Thoracic aorta (tissue), 2 donors: ENCODE measurements around the gene TIPRL. TPM values are rescaled to one million over a fixed set of nuclear protein-coding genes. Genes with fewer than 3 reads are reported as not detected.

Experiments
- ATAC-seq: fragments of 150-250 bp; one replicate; pipeline ENCODE4 v1.8.0; 2017; ENCODE audit warnings: low read depth; ENCODE audit not compliant: insufficient number of reproducible peaks, low FRiP score
- DNase-seq: peaks from one replicate; pipeline ENCODE4 v3.0.0-alpha.2; 2020; ENCODE audit warnings: low spot score
- H3K27ac ChIP-seq, 2 donors: fragments of 200-600 bp; sonication (generic); 1 replicate in 1 of 2; 2 replicates in 1 of 2; pipeline ENCODE4 v1.5.1; 2016; ENCODE audit warnings: mild to moderate bottlenecking in 2 of 2, moderate library complexity in 2 of 2
- H3K27me3 ChIP-seq: fragments of 200-600 bp; sonication (generic); replicated peaks from 2 replicates; pipeline ENCODE4 v1.6.0; 2016; ENCODE audit warnings: mild to moderate bottlenecking; ENCODE audit not compliant: insufficient read depth
- H3K36me3 ChIP-seq: fragments of 200-600 bp; sonication (generic); one replicate; pipeline ENCODE4 v1.5.1; 2016
- H3K4me1 ChIP-seq, 2 donors: fragments of 200-600 bp; sonication (generic); 1 replicate in 1 of 2; 2 replicates in 1 of 2; pipeline versions ENCODE4 v1.5.1 to v1.6.0; 2016; ENCODE audit warnings: low read depth in 2 of 2, mild to moderate bottlenecking in 1 of 2; ENCODE audit not compliant: control insufficient read depth in 1 of 2
- H3K4me3 ChIP-seq: fragments of 200-600 bp; sonication (generic); 2 replicates; pipeline ENCODE4 v1.5.1; 2016; ENCODE audit warnings: mild to moderate bottlenecking
- H3K9me3 ChIP-seq: fragments of 200-600 bp; sonication (generic); 2 replicates; pipeline ENCODE4 v1.5.1; 2016
- CTCF ChIP-seq: fragments of 200-600 bp; sonication (generic); IDR thresholded peaks from one replicate; pipeline ENCODE4 v1.5.1; 2019; ENCODE audit warnings: antibody characterized with exemption
- total RNA-seq, 2 donors: library from RNA; depleted of rRNA; stranded (reverse); fragments of >200 nt; gene quantifications; one replicate each; pipeline versions ENCODE4 v1.1.0 to v1.2.3, GENCODE V29; 2016

Gene TIPRL
- total RNA-seq, 2 donors from 2014 or later: 18.5 to 22.9 TPM

- Histone ChIP-seq H3K27ac (no peak overlapping the region), H3K36me3 (no peaks in the 10 kb centered on the region), H3K27me3 (no peaks in the 10 kb centered on the region), H3K9me3 (no peaks in the 10 kb centered on the region), H3K4me3 (no peak overlapping the region), H3K4me1 (peaks cover 3 to 8% of the 10 kb centered on the region in 2 donors)
- ATAC-seq (no peak), DNase-seq (no peak)
- no peak for TF ChIP-seq CTCF
Measured at GRCh38 chr1:168141871-168142385, 36.8 kb upstream of the TIPRL start.

GRCh38 chr1:168145184-168146159, 33.3 kb upstream of the TIPRL start:
- no peaks in the 10 kb centered on the region for H3K27me3 ChIP-seq
- no peak for ATAC-seq
- peak overlapping the region; percentile 58 for H3K4me3 ChIP-seq
- TF ChIP-seq CTCF: peak; percentile 98
- H3K9me3 ChIP-seq: no peaks in the 10 kb centered on the region
- H3K36me3 ChIP-seq: no peaks in the 10 kb centered on the region
- H3K4me1 ChIP-seq: peaks cover 5 to 6% of the 10 kb centered on the region in 2 donors
- DNase-seq: peak; percentile 47
- peak overlapping the region in 1 of 2 donors; percentile 30 for H3K27ac ChIP-seq

- no peaks in the 10 kb centered on the region for H3K36me3 ChIP-seq
- H3K9me3 ChIP-seq: no peaks in the 10 kb centered on the region
- ATAC-seq (no peak), DNase-seq (no peak)
- no peak overlapping the region for H3K27ac ChIP-seq
- peaks cover 5 to 6% of the 10 kb centered on the region in 2 donors for H3K4me1 ChIP-seq
- TF ChIP-seq CTCF: no peak
- H3K27me3 ChIP-seq: no peaks in the 10 kb centered on the region
- H3K4me3 ChIP-seq: no peak overlapping the region
Measured at GRCh38 chr1:168146160-168146539, 32.6 kb upstream of the TIPRL start.

- Histone ChIP-seq H3K4me1 (peaks cover 5 to 6% of the 10 kb centered on the region in 2 donors), H3K4me3 (no peak overlapping the region), H3K27me3 (no peaks in the 10 kb centered on the region), H3K9me3 (no peaks in the 10 kb centered on the region), H3K27ac (no peak overlapping the region), H3K36me3 (no peaks in the 10 kb centered on the region)
- ATAC-seq (no peak), DNase-seq (no peak)
- no peak for TF ChIP-seq CTCF
Measured at GRCh38 chr1:168146626-168147025, 32.1 kb upstream of the TIPRL start.

- TF ChIP-seq CTCF: no peak
- DNase-seq (no peak), ATAC-seq (no peak)
- H3K9me3 ChIP-seq: no peaks in the 10 kb centered on the region
- peak overlapping the region; percentile 56 for H3K4me3 ChIP-seq
- H3K27me3 ChIP-seq: no peaks in the 10 kb centered on the region
- H3K36me3 ChIP-seq: no peaks in the 10 kb centered on the region
- peak overlapping the region; percentile 41 to 71 for H3K27ac ChIP-seq
- H3K4me1 ChIP-seq: peaks cover 5 to 6% of the 10 kb centered on the region in 2 donors
Measured at GRCh38 chr1:168148916-168149315, 29.8 kb upstream of the TIPRL start.
